ENCODE data around the gene NIPA2.

The NIPA2 gene

GRCh38 chr15:22904736-22905135 lies 66.3 kb downstream of the NIPA2 start:
- DNase-seq = no peak

DNA sequence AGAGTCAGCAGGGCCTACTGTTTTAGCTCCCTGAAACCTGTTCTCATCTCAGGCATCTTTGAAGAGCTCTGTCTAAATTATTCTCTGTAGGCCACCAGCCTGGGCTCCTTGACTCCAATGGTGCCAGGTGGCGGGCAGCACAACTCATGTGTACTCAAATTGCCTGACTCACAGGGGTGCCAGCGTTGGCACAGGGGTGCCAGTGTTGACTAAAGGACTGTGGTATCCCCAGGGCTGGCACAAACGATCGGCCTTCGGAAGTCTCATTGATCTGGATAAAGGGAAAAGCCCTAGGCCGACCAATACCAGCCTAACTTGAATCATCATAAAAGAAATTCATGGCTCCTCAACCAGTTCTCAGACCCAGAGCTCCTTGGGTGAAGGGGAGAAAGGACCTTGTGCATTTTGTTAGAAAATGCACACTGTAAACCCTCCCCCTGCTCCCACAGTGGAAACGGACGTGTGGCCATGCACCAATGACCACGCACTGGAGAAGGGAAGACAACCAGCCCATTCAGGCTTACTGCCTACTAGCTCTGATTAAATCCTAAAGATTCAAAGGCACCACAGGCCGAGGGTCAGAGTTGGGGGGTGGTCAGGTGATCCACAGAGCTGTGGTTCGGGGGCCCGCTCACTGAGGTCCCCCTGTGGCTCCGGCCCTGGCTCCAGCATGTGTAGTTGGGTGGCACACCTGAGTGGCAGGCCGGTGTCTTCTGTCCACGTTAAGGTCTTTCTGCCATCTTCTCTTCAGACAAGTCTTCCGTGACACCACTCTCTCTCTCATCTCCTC lies 68.9 kb downstream of the NIPA2 start:
- no peak for DNase-seq

GRCh38 chr15:22908830-22909229 lies 70.4 kb downstream of the NIPA2 start:
- DNase-seq = no peak

DNA sequence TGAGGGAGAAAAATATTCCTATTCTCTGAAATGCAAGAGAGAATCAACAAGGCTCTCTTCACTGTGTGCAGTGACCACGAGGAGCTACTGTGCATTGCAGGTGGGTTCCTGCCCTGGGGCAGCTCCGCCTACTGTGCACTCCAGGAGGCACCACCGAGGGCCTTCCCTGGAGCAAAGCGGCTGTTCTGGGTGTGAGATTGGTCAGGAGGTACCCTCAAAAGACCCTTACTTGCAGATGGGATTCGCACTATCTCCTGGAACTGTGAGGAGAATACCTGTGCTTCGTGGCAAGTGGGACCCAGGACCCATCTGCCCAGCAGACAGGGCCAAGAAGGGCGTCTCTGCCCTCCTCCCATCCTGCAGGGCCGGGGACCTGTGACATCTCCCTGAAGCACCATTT lies 72.8 kb downstream of the NIPA2 start:
- no peak for DNase-seq

DNA sequence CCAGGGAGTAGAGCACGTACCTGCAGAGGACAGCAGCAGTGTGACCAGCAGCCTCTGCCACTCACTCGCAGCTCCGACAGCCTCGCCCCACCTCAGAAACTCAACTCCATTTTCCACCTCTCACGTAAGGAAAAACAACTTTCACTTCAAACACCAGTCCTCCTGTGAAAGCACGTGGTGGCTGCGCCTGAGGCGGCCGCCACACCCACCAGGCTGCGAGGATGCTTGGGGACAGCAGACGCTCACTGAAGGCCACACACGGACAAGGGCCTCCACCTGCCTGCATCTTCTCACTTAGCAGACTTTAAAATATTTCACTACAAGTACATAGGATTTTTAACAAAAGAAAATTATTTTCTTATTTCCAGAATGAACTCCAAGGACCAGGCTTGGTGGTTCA lies 73.8 kb downstream of the NIPA2 start:
- no peak for DNase-seq

DNA sequence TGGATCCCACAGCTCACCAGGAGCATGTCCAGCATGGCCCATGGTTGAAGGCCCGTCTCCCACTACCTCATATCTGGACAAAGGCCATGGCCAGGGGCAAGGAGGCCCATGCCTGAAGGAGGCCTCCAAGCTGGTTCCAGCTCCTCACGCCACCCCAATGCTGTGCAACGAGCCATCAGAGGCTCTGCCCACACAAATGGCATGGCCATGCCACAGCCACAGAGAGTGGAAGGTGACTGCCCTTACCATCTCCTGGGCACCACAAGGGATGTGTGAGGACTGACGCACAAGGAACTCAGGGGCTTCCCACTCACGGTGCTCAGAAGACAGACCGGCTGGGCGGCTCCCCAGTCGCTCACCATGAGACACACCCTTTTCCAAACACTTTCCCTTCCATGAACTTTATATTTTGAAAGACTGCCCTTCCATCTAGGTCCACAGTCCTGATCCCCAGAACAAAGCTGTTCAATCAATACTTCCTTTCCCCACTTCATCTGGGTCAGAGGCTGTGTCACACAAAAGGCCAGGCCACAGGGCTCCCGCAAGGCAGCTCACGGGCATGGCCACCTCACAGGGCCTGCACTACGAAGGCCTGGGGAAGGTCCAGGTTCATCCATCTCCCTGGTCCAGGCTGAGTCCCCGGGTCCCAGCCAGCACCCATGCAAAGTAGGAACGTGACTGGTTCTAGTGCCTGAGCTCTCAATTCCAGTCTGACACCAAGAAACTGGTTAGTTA lies 75.3 kb downstream of the NIPA2 start:
- no peak for DNase-seq

DNA sequence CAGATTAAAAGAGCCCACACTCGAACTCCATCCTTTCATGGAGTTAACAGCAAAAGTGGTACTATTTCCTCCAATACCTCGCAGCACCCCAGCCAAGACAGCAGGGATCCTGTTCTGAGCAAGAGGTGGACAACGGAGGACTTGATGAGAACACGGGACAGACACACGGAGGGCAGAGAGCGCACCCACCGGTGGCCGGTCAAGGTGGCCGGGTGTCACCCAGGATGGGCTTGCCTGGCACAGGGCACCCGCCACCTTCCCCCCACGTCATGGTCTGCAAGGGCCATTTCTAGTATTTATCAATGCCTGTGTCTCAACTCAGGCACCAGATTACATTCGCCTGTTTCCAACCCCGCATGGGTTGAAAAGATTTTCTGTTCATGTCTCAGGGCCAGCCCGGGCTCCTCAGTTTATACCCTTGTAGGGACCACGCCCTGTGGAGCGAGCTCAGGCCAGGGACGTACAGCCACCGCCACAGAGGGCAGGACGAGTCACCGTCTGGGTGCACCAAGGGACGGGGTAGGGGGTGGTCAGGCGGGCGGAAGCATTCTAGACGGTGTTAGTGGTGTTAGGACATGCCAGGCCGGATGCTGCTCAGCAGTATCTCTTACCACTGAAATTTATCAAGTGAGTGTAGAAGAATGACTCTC lies 77.5 kb downstream of the NIPA2 start:
- DNase-seq = no peak

DNA sequence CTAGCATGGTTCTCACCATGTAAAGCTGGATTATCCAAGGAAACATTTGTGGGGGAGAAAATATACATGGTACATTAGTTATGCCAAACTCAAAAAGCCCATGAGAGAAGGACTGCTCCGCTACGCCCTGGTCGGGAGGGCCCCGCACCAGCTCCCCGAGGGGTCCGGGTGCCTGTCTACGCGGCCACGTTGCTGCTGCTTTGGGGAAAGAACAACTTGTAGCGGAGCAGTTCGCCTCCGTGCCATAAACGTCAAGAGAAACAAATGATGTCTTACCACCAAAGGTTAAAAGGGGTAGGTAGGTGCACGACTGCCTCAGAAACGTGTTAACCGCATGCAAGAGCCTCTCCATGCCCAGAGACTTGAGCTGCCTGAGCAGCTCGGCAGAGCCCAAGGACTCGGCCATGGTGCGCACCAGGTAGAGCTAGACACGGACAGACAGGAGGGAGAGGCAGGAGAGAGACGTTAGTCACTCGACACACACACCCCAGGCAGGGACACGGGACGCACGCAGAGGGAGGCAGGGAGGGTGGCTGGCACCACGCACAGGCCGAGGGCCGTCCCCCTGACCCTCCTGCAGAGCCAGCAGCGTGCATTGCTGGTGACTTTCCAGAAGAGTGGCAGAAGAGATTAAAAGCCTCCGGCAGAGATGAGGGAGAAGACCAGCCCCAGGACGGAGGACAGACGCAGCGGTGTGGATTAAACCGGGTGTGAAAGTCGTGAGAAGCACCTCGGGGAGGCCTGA lies 78.3 kb downstream of the NIPA2 start:
- no peak for DNase-seq

DNA sequence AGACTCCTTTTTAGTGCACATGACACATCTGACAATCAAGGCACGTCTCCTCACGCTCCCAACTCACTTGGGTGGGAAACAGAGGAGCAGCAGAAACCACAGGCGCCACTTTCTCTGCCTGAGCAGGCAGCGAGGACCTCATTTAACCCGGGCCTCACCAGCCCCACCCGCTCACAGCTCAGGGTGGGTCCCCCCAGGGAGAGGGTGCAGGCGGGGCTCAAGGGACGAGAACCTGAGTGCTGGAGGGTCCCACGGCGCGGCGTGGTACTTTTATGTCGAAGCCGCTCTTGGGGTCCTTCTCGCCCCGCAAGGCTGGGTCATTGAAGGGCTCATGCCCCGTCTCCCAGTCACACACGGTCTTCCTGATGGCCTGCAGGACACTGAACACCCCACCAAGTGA lies 79.1 kb downstream of the NIPA2 start:
- no peak for DNase-seq

Data from NCI-H82 (cell line).